GM12874 (cell line): ENCODE data around the gene SMIM20.

Experiments
- CTCF ChIP-seq: IDR thresholded peaks from 2 replicates; pipeline ENCODE4 v1.5.1; 2011; ENCODE audit warnings: low read depth, mild to moderate bottlenecking, control low read depth, low read length, moderate library complexity; ENCODE audit not compliant: insufficient read depth

SMIM20 gene

GRCh38 chr4:25922812-25923369 lies 8.9 kb downstream of the SMIM20 start:
- TF ChIP-seq CTCF, result no peak

- no peak for TF ChIP-seq CTCF
These were observed 9.7 kb downstream of the SMIM20 start for GRCh38 chr4:25923745-25924144.

- peak; percentile 61; the same call in 1 of the 2 replicates for TF ChIP-seq CTCF
These were observed 11.6 kb downstream of the SMIM20 start for GRCh38 chr4:25925486-25926201.

- TF ChIP-seq CTCF, result no peak
These were observed 12.4 kb downstream of the SMIM20 start for GRCh38 chr4:25926462-25926861.

- TF ChIP-seq CTCF, result no peak
These were observed 13.6 kb downstream of the SMIM20 start for GRCh38 chr4:25927361-25928195.

- TF ChIP-seq CTCF, result no peak
These were observed 14.6 kb downstream of the SMIM20 start for GRCh38 chr4:25928379-25929297.
